ENCODE measurements around the gene DOCK7.

GRCh38 chr1:62423580-62424242 is 264.5 kb downstream of the DOCK7 start:
- TF ChIP-seq CTCF (IDR thresholded peaks at IDR 0.05) (no peak), SIN3A (IDR thresholded peaks at IDR 0.05; ENCODE audit: borderline replicate concordance, insufficient read depth, low read depth, low read length) (no peak), REST (IDR thresholded peaks at IDR 0.05; ENCODE audit: insufficient read depth in 1 of 2, low read depth in 2 of 2, low read length in 1 of 2) (no peak), POLR2AphosphoS5 (IDR thresholded peaks at IDR 0.05; ENCODE audit: low read depth, low read length) (no peak)
